GM21360 (cell line): ENCODE results near the gene NMNAT3.
"Not testable (repeated sequence)": the region's sequence is repeated elsewhere in the genome, so short reads cannot be mapped to it uniquely, and the experiment has no call there.

Experiments
- ATAC-seq: cut with Tn5 transposase; IDR thresholded peaks from one replicate; pipeline ENCODE4 v1.9.1; 2021; ENCODE audit warnings: mild to moderate bottlenecking, moderate library complexity; ENCODE audit not compliant: unreplicated experiment

NMNAT3 gene

DNA sequence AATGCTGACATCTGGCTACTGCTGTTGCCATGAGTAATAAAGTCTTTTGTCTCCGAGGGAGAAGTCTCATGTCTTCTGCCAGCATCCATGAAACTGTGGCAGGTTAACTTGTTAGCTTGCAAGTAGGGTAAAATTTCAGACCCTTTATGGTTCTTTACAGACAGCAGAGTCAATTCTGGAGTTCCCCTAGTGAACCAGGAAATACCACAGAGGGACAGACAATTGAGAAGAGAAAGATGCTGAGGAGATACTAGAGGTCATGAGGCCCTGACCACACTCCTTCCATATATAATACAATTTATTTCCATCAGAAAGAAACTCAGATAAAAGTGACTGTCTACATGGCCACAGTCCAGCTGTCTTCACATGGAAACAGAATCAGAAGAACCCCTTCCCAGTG, 38.1 kb downstream of the NMNAT3 start:
- no peak for ATAC-seq

GRCh38 chr3:139638518-139638917, 39.3 kb downstream of the NMNAT3 start:
- ATAC-seq, result no peak

DNA sequence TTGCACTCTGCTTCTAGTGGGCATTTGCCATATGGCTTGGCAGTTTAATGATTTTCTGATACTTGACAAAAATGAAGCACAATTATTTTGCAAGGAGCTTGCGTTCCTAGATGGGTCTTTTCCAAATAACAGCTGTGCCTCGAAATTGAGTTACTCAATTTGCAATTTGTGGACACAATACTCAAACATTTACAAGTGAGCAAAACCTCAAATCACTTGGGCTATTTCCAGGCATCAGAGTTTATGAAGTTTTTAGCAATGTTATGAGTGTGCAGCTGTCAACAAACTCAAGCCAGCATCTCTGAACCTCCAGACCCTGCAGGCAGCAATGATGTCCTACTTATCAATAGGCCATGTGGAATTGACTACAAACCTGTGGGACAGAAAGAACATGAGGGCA, 41.3 kb downstream of the NMNAT3 start:
- no peak for ATAC-seq

- ATAC-seq, result no peak
Measured at GRCh38 chr3:139634111-139634635, 43.6 kb downstream of the NMNAT3 start.

DNA sequence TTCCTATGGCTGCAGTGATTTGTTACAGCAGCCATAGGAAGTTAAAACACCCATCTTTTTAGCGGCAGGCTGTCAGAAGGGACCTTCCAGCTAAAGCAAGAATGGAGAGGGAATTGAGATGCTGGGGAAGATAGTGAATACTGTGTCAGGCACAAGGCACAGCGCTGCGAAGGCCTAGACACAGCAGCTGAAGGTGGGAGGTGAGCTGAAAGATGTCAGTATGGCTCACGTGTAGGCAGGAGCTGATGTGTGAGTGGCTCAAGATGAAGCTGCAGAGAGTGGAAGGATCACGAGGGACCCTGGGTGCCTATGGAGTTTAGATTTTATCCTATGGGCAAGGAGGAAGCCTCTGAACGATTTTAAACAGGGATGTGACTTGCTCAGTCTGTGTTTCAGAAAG, 44.3 kb downstream of the NMNAT3 start:
- no peak for ATAC-seq

- ATAC-seq, result no peak
Measured at GRCh38 chr3:139630542-139630941, 47.2 kb downstream of the NMNAT3 start.

GRCh38 chr3:139629033-139629432, 48.7 kb downstream of the NMNAT3 start:
- peak; percentile 78 for ATAC-seq

DNA sequence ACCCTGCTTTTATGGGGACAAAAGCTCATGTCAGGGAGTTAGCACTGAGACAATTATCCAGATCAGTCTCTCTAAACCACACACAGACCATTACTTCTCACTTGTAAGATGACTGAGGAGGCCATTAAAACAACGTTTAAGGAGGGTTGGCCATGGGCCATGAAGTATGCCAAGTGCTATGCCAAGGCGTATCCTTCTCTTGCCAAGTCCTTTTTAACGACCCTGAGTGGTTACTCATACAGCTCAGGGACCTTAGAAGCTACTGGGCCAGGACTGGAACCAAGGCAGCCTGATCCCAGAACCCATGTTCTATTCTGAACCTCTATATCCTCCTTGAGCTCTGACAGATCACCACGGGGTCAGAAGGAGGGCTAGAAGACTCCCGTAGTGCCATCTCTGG, 50.0 kb downstream of the NMNAT3 start:
- ATAC-seq, result no peak

- no peak for ATAC-seq
Measured at GRCh38 chr3:139620438-139620837, 57.3 kb downstream of the NMNAT3 start.

DNA sequence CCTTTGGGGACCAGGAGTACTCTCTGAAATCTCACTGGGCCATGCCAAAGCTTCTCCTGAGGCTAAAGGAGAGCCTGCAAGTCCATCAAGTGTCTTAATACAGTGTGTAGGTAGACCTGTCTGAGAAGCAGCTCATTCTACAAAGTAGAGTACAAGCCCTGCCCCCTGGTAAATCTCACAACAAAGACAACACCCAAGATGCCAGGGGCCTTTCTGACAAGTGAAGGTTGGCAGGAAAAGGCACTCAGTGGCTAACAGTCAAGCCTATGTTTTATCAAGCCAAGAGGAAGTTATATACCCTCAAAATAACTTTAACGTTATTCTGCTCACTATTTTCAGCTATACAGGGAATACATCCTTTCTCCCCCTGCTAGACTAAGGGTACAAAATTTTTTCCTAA, 58.3 kb downstream of the NMNAT3 start:
- ATAC-seq, result no peak

- no peak for ATAC-seq
Measured at GRCh38 chr3:139617672-139618268, 60.0 kb downstream of the NMNAT3 start.

- ATAC-seq, result no peak
Measured at GRCh38 chr3:139611528-139611927, 66.2 kb downstream of the NMNAT3 start.

GRCh38 chr3:139610886-139611285, 66.9 kb downstream of the NMNAT3 start:
- ATAC-seq, result no peak

DNA sequence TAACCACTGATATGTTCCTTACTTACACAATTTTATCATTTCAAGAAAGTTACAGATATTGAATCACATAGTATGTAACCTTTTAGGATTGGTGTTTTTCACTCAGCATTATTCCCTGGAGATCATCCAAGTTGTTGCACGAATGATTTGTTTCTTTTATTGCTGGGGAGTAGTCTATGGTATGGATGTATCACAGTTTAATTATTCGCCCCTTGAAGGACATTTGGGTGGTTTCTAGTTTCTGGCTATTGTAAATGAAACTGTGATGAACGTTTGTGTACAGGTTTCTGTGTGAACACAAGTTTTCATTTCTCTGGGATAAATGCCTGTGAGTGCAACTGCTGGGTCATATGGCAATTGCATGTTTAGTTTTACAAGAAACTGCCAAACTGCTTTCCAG, 68.8 kb downstream of the NMNAT3 start:
- ATAC-seq, result no peak

GRCh38 chr3:139608108-139608380, 69.7 kb downstream of the NMNAT3 start:
- ATAC-seq, result no peak

DNA sequence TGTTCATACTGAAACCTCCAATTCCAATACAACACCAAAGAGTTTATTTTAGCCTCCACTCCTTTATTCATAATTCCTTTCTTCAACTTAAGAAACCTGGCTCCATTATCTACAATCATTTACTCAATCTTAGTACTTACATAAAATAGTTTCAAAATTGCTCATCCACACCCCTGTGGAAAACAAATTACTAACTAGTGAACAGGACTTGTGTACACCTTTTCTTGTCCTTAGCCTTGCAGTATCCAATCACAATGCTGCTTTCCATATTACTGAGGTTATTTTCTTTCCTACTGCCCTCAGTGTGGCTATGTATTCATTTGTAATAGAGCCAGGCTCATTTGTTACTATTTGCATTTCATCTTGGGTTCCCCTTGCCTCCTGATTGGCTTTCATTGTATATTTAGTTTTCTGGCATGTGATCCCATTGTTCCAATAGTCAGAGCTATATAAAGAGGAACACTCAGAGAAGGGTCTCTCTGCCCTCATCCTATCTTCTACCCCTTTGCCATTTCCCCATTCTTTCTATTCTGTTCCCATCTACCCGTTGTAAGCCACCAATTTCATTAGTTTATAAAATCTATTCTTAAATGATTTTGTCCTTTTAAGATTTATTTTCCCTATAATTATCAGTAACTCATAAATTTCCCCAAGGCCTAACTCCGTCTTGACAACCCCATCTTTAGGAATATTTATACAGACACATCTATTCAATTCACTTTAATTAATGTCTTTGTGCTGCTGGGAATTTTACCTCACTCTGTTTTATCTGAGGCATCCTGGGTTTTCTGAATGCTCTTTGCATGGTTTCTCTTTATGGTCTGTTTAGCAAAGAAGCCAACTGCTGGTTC, 70.3 kb downstream of the NMNAT3 start:
- no peak for ATAC-seq

- no peak for ATAC-seq
Measured at GRCh38 chr3:139602003-139602402, 75.8 kb downstream of the NMNAT3 start.

GRCh38 chr3:139601191-139601961, 76.4 kb downstream of the NMNAT3 start:
- no peak for ATAC-seq

- ATAC-seq, result no peak
Measured at GRCh38 chr3:139597947-139598346, 79.8 kb downstream of the NMNAT3 start.

DNA sequence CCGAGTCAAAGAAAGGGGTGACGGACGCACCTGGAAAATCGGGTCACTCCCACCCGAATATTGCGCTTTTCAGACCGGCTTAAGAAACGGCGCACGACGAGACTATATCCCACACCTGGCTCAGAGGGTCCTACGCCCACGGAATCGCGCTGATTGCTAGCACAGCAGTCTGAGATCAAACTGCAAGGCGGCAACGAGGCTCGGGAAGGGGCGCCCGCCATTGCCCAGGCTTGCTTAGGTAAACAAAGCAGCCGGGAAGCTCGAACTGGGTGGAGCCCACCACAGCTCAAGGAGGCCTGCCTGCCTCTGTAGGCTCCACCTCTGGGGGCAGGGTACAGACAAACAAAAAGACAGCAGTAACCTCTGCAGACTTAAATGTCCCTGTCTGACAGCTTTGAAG, 86.6 kb downstream of the NMNAT3 start:
- ATAC-seq, result not testable (repeated sequence)

DNA sequence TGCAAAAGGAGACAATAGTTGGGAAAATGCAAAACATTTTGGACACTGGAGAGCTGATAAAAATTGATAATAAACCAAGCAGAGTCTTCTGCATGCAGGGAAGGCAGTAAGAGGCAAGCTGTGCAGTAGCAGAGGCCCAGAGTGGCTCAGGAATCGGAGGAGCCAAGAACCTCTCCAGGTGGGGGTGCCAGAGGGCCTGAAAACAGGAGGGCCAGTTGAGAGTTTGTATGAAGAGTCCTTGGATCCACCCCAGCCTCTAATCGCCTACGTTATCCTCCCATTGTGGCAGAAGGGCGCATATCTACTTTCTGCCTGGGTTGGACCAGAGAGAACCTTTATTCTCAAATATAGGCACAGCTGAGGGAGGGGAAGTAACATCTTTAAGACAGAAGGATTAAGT, 89.3 kb downstream of the NMNAT3 start:
- no peak for ATAC-seq

GRCh38 chr3:139587797-139588196, 90.0 kb downstream of the NMNAT3 start:
- no peak for ATAC-seq
